ENCODE measurements around the gene PLEKHG1. TPM values are rescaled to one million over a fixed set of nuclear protein-coding genes. Genes with fewer than 3 reads are reported as not detected.

PLEKHG1 gene
- total and polyA plus RNA-seq, 2 experiments from 2014 or later: 0.89 to 2.5 TPM

GRCh38 chr6:150620763-150621162, 21.1 kb downstream of the PLEKHG1 start:
- TF ChIP-seq, protein P1, sequence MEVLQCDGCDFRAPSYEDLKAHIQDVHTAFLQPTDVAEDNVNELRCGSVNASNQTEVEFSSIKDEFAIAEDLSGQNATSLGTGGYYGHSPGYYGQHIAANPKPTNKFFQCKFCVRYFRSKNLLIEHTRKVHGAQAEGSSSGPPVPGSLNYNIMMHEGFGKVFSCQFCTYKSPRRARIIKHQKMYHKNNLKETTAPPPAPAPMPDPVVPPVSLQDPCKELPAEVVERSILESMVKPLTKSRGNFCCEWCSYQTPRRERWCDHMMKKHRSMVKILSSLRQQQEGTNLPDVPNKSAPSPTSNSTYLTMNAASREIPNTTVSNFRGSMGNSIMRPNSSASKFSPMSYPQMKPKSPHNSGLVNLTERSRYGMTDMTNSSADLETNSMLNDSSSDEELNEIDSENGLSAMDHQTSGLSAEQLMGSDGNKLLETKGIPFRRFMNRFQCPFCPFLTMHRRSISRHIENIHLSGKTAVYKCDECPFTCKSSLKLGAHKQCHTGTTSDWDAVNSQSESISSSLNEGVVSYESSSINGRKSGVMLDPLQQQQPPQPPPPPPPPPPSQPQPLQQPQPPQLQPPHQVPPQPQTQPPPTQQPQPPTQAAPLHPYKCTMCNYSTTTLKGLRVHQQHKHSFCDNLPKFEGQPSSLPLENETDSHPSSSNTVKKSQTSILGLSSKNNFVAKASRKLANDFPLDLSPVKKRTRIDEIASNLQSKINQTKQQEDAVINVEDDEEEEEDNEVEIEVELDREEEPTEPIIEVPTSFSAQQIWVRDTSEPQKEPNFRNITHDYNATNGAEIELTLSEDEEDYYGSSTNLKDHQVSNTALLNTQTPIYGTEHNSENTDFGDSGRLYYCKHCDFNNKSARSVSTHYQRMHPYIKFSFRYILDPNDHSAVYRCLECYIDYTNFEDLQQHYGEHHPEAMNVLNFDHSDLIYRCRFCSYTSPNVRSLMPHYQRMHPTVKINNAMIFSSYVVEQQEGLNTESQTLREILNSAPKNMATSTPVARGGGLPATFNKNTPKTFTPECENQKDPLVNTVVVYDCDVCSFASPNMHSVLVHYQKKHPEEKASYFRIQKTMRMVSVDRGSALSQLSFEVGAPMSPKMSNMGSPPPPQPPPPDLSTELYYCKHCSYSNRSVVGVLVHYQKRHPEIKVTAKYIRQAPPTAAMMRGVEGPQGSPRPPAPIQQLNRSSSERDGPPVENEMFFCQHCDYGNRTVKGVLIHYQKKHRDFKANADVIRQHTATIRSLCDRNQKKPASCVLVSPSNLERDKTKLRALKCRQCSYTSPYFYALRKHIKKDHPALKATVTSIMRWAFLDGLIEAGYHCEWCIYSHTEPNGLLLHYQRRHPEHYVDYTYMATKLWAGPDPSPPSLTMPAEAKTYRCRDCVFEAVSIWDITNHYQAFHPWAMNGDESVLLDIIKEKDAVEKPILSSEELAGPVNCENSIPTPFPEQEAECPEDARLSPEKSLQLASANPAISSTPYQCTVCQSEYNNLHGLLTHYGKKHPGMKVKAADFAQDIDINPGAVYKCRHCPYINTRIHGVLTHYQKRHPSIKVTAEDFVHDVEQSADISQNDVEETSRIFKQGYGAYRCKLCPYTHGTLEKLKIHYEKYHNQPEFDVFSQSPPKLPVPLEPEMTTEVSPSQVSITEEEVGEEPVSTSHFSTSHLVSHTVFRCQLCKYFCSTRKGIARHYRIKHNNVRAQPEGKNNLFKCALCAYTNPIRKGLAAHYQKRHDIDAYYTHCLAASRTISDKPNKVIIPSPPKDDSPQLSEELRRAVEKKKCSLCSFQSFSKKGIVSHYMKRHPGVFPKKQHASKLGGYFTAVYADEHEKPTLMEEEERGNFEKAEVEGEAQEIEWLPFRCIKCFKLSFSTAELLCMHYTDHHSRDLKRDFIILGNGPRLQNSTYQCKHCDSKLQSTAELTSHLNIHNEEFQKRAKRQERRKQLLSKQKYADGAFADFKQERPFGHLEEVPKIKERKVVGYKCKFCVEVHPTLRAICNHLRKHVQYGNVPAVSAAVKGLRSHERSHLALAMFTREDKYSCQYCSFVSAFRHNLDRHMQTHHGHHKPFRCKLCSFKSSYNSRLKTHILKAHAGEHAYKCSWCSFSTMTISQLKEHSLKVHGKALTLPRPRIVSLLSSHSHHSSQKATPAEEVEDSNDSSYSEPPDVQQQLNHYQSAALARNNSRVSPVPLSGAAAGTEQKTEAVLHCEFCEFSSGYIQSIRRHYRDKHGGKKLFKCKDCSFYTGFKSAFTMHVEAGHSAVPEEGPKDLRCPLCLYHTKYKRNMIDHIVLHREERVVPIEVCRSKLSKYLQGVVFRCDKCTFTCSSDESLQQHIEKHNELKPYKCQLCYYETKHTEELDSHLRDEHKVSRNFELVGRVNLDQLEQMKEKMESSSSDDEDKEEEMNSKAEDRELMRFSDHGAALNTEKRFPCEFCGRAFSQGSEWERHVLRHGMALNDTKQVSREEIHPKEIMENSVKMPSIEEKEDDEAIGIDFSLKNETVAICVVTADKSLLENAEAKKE (CRISPR knock-in tag; IDR thresholded peaks at IDR 0.05): no peak
- no peak for TF ChIP-seq JUNB (IDR thresholded peaks at IDR 0.05; ENCODE audit: unreplicated experiment)
- no peak for TF ChIP-seq STAT1 (IDR thresholded peaks at IDR 0.05; ENCODE audit: unreplicated experiment)
- TF ChIP-seq CREB1 (CRISPR knock-in tag; IDR thresholded peaks at IDR 0.05; ENCODE audit: low read depth): no peak
- no peak for TF ChIP-seq REST (IDR thresholded peaks at IDR 0.05; ENCODE audit: unreplicated experiment)
- TF ChIP-seq, protein P2, sequence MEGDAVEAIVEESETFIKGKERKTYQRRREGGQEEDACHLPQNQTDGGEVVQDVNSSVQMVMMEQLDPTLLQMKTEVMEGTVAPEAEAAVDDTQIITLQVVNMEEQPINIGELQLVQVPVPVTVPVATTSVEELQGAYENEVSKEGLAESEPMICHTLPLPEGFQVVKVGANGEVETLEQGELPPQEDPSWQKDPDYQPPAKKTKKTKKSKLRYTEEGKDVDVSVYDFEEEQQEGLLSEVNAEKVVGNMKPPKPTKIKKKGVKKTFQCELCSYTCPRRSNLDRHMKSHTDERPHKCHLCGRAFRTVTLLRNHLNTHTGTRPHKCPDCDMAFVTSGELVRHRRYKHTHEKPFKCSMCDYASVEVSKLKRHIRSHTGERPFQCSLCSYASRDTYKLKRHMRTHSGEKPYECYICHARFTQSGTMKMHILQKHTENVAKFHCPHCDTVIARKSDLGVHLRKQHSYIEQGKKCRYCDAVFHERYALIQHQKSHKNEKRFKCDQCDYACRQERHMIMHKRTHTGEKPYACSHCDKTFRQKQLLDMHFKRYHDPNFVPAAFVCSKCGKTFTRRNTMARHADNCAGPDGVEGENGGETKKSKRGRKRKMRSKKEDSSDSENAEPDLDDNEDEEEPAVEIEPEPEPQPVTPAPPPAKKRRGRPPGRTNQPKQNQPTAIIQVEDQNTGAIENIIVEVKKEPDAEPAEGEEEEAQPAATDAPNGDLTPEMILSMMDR (conservative IDR thresholded peaks at IDR 0.05; ENCODE audit: low read depth in 2 of 2): no peak
- TF ChIP-seq ZNF114 (CRISPR knock-in tag; IDR thresholded peaks at IDR 0.05): no peak
- TF ChIP-seq EZH2phosphoT487 (IDR thresholded peaks at IDR 0.05; ENCODE audit: unreplicated experiment): no peak
- TF ChIP-seq POLR2AphosphoS5 (IDR thresholded peaks at IDR 0.05; ENCODE audit: low read depth): no peak
- TF ChIP-seq NANOG (IDR thresholded peaks at IDR 0.05; ENCODE audit: borderline replicate concordance): no peak
- TF ChIP-seq, protein P3, sequence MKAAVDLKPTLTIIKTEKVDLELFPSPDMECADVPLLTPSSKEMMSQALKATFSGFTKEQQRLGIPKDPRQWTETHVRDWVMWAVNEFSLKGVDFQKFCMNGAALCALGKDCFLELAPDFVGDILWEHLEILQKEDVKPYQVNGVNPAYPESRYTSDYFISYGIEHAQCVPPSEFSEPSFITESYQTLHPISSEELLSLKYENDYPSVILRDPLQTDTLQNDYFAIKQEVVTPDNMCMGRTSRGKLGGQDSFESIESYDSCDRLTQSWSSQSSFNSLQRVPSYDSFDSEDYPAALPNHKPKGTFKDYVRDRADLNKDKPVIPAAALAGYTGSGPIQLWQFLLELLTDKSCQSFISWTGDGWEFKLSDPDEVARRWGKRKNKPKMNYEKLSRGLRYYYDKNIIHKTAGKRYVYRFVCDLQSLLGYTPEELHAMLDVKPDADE (IDR thresholded peaks at IDR 0.05): no peak
- no peak for TF ChIP-seq EZH2 (IDR thresholded peaks at IDR 0.05; ENCODE audit: low read depth, unreplicated experiment)
- TF ChIP-seq ZNF331 (CRISPR knock-in tag; IDR thresholded peaks at IDR 0.05; ENCODE audit: low read depth): no peak
- ATAC-seq: no peak
- H3K4me1 ChIP-seq (ENCODE audit: insufficient read depth): no peaks in the 10 kb centered on the region
- H3K9me2 ChIP-seq (ENCODE audit: insufficient read depth): 0 out of 2 replicates have a peak, but pooled peaks cover 5% of the 10 kb centered on the region
- DNase-seq (ENCODE audit: low spot score): no peak
- H3K79me2 ChIP-seq (replicated peaks; ENCODE audit: insufficient read depth): no peaks in the 10 kb centered on the region
- no peaks in the 10 kb centered on the region for H3K27me3 Mint-ChIP-seq (ENCODE audit: insufficient read depth, low read depth, poor library complexity)
- no peaks in the 10 kb centered on the region for H3K36me3 Mint-ChIP-seq (ENCODE audit: low read depth)
- H3K4me1 Mint-ChIP-seq: peaks cover 2% of the 10 kb centered on the region; the same call in 1 of the 3 replicates
- H2AFZ ChIP-seq: no peak overlapping the region
- H3K4me2 ChIP-seq: no peak overlapping the region
- no peak overlapping the region for H3K27ac ChIP-seq (ENCODE audit: low read depth)
- H3K27ac Mint-ChIP-seq: no peak overlapping the region
- H4K20me1 ChIP-seq (replicated peaks; ENCODE audit: insufficient read depth): no peaks in the 10 kb centered on the region
- no peaks in the 10 kb centered on the region for H3K27me3 ChIP-seq (ENCODE audit: insufficient read depth)
- no peaks in the 10 kb centered on the region for H3F3A ChIP-seq (replicated peaks; ENCODE audit: low read depth)
- H3K4me3 Mint-ChIP-seq: no peak overlapping the region
- H3K4me3 ChIP-seq: no peak overlapping the region
- H3K36me3 ChIP-seq (ENCODE audit: insufficient read depth): no peaks in the 10 kb centered on the region
- H3K9me3 Mint-ChIP-seq: peaks cover 2% of the 10 kb centered on the region; the same call in 1 of the 3 replicates
